GM19238 (cell line): ENCODE results near the gene RAB6B.

Source experiments
- DNase-seq: peaks from one replicate; pipeline ENCODE4 v3.0.0; 2011; ENCODE audit warnings: low spot score; ENCODE audit not compliant: insufficient read length

The RAB6B gene

DNA sequence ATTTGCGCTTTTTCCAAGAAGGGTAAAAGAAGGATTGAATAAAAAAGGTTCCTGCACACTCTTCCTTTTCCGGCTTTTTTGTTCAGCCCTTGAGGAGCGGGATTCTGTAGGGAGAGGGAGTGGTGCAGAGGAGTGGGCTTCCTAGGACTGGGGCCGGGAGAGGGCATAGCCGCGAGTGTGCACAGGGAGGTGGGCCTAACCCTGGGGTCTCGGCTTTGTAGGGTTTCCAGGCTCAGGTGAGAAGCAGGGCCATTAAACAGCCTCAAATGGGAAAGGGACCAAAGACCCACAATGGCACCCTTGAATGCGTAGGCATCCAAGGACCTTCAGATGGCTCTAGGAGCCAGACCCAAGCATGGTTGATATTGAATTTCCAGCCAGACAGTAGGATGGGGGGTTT, 35.4 kb upstream of the RAB6B start:
- no peak for DNase-seq

DNA sequence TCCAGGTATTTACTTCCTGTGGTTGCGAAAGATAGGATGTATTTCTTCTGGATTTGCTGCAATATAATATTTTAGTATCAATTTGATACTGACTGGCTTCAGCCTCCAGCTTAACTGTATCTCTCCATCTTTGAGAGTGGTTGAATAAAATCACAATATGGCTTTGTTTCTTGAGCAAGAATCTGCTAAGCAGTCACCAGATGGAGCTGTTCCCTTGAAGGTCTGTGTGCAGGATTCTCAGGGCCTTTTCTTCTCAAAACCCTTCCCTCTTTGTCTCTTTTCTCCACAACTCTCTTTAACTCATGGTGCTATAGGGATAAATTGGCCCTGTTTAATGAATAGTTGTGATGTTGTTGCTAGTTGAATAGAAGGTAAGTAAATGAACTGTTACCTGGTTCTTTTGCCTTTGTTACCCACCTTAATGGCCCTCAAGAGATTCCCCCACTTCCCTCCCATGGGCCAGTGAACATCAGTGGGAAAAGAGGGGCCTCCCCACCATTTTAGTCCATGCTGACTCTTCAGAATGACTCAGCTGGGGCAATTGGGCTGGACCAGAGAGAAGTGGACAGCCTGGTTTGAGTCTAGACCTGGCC, 34.8 kb upstream of the RAB6B start:
- no peak for DNase-seq

DNA sequence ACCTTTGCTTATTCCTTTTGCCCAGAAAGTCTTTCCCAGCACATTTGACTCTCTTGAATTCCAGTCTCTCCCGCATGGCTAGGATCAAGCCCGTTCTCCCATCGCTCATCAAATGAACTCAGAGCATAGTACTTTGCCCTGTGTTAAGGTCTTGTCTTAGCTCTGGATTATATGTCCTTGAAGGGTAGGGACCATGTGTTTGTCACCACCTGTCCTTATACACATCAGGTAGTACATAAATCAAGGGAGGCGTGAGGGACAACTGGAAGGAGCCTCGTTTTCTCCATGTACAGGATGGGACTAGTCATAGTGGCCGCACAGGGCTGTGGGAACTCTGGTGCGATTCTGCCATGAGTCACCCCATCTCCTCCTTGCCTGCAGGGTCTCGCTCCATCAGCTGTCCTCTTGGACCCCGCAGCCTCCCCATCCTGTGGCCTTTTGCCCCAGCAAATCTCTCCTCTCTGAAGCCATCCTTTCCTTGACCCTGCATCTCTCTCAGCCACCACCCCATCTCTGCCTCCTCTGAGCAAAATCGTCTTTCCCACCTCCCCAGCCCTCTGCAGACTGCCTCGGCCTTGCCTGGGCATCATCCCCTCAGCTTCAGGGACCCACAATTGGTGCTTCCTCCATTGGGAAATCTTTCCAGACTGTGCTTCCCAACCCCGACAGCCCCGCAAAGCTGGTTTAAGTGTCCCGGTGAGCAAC, 33.4 kb upstream of the RAB6B start:
- DNase-seq, result no peak

DNA sequence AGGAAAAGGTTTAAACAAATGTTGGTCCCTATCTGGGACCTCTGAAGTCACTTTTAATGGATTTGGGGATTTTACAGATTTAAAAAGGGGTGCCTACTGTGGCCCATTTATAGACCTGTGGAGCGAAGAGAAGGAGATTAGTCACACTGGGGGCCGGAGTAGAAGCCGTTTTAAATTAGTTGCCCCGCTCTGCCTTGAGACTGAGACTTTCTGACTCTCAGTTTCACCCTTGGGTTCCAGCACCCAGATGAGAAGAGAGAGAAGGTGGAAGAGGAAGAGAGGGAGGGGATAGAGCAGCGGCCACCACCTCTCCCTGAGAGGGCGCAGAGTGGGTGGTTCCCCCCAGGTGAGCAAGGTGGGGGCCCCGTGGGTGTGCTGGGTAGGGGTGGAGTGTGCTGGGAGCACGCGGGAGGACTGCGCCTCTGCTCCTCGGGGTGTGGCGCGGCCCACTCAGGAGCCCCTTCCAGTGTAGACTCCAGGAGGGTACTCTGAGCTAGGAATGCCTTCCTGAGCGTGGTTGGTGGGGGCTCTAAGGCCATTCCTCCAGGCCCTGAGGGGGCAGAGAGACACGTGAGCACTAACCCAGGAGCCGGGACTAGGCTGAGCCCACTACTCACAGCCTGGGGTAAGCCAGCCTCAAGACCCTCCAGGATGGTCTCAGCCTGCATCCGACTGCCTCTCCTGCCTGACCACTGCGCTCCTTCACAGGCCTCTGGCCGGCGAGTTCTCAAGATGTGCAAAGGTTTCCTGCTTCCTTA, 32.6 kb upstream of the RAB6B start:
- DNase-seq, result no peak

DNA sequence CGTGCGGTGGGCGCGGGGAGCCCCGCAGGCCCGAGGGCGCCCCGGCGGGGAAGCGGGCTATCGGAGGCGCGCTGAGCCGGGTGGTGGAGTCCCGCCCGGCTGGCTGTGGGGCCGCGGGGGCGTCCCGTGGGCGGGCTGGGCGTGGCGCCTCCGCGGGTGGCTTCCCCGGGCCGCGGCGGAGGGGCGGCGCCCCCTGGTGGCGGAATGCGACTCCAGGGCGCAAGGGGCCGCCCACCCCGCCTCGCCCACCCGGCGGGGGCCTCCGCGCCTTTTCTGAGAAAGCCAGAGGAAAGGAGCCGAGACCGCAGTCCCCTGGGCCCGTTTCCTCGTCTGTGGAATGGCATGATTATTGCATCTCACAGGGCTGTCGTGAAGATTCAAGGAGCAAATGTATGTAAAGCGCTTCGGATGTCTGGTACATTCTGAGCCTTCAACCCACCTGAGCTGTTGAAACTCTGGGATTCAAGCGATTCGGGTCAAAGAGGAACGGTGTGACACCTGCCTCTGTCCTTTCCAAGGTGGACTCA, 31.9 kb upstream of the RAB6B start:
- peak; percentile 79 for DNase-seq

DNA sequence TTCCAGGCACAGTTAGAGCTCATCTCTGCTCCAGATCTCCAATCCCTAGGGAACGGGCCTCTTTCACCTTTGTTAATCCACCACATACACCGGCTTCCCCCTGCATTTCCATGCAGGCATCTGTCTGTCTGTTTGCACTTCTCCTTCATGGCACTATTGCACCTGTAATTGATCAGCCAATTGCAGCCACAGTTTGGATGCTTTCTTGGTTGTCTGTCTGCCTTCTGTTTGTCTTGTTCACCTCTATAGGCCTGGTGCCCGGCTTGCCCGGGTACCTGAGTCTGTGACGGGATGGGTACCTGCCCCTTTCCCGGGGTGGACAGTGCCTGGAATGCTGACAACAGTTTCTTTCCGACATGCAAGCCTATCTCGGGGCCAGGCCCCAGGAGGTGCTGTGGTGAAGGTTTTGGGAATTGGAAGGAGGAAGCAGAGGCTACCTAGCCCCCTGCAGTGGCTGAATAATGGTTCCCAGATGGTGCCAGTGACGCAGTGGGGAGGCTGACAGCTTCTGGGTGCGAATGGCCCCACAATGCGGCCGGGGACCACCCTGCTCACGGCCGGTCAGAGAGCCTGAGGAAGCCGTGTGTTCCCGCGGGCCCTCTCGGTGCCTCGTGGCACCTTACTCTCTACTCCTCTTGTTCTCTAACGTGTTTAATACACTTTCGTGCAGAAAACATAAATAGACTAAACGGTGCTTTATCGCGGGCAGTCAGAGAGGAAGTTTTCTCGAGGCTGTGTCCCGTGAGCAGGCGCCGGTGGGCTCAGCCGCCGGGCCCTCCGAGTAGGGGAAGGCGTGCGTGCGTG, 31.3 kb upstream of the RAB6B start:
- no peak for DNase-seq

DNA sequence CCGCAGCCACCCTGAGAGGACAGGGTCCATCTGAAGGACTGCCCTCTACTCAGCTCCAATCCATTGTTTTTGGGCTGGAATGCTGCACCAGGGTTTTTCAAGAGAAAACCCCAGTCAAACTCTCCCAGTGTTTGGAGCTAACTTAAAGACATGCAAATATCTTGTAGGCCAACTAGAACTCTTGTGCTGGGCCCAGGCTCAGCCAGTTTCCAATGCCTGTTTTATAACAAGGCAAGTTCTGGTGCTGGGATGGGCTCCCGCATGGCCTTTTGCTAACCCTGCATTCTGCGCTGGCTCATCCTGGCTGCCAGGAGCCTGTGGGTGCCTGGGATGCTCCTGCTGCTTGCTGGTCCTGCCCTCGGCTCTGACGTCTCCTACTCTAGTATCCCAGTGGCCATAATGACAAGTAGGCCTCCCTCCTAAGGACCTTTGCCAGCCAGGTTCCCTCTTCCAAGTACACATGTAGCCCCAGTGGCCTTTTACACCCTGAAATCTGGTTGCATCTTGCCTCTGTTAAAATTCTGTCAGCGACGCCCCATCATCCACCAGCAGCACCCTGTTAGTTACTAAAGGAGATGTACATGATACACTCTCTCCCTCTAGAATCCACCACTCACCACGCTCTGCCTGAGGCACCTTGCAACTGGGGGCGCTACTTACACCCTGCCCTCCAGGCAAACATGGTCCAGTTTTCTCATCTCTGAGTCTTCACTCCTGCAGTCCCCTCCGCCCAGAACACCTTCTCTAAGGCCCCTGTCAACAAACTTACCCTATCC, 30.5 kb upstream of the RAB6B start:
- no peak for DNase-seq

DNA sequence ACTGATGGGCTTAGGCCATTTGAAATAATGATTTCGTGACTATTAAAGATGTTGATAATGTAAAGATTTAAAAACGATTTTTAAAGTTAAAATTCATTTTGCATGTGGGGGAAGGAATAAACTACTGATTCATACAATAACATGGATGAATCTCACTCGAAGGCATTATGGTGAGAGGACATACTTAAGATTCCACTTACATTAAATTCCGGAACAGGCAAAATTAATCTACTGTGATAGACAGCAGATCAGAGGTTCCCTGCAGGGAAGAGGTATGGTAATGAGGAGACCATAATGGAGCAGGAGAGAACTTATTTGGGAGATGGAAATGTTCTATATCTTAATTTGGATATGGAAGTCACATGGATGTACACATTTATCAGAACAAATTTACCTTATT, 28.4 kb upstream of the RAB6B start:
- DNase-seq, result no peak

DNA sequence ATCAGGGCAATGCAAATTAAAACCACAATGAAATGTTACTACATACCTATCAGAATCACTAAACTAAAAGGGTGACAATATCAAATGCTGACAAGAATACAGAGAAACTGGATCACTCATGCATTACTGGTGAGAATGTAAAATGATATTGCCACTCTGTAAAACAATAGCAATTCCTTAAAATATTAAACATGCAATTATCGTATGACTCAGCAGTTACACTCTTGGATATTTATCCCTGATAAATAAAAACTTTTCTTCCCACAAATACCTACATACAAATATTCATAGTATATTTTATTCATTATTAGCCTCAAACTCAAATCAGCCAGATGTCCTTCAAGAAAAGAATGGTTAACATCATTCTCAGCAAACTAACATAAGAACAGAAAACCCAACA, 25.9 kb upstream of the RAB6B start:
- no peak for DNase-seq

DNA sequence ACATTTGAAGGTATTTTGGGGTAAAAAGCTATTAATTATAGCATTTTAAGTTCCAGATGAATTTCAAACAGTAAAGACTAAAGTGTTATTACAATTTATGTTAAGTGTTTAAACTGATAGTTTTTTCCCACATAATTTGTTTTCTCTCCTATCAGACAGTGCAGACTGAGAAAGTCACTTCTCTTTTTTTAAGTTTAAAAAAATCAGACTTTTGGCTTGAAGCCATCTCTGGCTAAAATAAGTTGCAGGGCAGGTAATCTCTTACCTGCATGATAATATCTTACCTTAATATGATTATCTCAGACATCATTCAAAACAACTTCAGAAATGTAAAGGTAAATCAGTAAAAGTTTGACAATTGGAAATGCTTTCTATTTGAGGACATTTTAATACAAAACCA, 21.5 kb upstream of the RAB6B start:
- DNase-seq, result no peak

DNA sequence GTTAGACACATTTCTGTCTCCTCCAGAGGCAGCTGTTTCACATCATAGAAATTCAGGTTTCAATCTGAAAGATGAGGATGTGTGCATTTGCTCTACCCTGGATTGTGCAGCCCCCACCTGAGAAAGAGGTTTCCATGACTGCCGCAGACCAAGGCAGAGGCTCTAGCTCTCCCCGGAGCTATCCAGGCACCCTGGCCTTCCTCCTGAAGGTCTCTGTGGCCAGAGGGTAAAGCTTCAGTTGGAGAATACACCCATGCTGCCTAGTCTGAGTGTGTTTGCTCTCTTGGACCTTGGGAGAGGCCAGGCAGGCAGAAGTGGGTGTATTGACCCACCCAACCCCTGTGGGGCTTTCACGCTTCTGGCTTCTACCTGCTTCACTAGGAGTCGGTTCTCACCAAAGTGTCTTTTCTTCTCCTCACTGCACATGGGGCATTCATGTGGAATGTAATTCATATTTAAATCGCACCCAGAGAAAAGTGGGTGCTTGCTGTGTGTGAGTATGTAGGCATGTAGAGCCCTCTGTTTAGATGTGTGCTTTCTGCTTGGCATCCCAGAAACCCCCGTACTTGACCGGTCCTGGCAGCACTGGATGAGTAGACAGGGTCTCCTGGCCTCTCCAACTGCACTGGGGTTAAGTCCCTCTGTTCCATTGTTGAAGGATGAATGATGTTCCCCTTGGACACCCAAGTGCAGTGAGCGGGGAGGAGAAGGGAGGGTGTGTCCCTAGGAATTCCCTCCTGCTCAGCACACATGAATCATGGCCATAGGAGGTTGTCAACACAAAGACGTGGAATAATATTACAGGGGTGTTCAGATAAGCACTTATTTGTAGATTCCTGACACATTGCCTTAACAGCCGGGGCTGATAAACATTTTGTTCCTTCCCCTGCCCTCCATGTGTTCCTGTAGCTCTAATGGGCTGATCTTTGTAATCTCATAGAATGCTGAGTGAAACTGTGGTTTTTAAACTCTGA, 20.3 kb upstream of the RAB6B start:
- no peak for DNase-seq

DNA sequence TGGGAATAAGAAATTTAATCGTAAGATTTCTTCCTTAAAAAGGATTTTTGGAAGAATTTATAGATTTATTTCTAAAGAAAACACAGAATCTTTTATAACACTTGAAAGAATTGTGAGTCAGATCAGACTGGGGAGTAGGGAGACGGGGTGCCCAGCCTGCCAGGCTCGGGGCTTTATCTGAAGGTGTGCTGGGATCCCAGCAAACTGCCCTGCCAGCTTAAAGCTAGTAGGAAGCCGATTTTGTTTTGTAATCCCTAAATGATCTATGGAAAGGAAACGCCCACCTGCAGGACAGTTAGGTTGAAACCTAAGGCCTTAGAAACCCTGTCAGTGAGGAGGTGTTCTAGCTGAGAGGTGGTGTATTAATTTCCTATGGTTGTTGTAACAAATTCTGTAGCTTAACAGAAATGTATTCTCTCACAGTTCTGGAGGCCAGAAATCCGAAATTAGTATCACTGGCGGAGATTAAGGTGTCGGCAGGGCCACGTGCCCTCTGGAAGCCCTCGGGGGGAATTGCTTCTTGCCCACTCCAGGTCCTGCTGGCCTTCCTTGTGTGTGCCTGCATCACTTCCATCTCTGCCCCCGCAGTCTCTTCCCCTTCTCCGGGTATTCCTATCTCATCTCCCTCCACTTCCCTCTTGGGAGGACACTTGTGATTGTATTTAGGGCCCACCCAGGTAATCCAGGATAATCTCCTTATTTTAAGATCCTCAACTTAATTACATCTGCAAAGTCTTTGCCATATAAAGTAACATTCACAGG, 19.3 kb upstream of the RAB6B start:
- no peak for DNase-seq

DNA sequence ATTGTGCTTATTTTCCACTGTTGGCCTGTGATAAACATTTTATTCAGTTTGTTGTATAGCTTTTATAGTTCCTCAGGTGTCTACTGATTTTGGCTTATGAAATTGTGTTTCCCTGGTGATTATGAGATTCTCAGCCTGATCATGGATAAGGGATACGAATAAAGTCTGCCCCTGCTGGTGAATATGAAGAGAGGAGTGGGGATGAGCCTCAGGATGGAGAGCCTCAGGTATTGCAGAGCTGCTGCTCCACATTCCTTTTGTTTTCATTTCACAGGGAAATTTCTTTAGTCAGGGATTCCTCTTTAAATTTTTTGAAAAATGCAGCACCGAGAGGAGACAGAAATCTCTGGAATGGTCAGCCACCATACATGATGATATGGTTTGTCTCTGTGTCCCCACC, 14.7 kb upstream of the RAB6B start:
- DNase-seq, result no peak

DNA sequence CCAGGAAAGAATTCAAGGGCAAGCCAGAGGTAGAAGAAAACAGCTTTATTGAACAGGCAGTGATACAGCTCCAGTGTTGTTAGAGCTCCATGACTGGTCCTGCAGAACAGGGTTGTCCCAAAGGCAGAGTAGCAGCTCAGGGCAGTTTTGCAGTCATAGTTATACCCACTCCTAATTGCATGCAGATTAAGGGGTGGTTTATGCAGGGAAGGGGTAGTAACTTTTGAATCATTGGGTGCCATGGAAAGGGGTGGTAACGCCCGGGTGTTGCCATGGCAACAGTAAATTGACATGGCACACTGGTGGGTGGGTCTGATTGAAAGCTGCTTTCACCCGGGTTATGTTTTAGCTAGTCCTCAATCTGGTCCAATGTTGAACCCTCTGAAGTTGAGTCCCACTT, 9.7 kb upstream of the RAB6B start:
- DNase-seq, result no peak

DNA sequence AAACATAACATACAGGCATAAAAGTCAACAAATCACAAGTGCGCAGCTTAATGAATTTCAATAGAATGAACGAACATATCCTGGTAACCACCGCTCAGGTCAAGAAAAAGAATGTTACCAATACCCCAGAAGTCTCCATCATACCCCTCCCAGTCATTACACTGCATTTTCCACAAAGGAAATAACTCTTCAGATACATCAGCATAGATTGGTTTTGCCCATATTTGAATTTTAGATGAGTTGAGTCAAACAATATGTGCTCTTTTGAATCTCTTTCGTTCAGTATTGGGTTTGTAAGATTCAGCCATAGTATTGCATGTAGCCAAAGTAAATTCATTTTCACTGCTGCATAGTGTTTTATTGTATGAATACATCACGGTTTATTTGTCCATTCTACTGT, 6.2 kb upstream of the RAB6B start:
- DNase-seq, result no peak

DNA sequence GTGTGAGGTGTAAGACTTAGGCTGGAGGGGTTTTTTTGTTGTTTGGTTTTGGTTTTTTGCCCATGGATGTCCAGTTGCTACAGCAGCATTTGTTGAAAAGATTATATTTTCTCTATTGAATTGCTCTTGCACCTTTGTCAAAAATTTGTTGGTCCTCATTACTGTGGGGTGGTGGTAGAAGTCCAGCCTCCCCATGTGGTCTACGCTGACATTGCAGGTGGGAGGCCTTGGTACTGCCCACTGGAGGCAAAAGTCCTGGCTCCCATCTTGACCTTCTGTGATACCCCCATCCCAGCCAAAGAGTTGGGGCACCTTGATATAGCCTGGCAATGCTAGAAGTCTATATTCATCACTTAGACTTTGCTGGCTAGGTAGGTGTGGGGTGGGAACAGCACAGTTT, 5.4 kb upstream of the RAB6B start:
- DNase-seq, result no peak

DNA sequence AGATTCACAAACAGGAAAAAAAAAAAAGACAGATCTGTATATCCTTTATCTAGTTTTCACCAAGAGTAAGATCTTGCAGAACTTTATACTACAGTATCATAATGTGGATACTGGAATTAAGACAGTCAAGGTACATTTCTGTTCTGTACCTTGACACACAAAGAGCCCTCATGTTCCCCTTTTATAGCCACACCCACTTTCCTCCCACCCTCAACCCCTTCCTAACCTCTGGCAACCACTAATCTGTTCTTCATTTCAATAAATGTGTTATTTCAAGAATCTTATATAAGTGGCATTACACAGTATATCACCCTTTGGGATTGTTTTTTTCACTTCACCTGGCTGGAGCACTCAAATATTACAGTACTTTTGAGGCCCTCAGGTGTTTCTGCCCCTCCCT, 3.6 kb upstream of the RAB6B start:
- DNase-seq, result no peak

DNA sequence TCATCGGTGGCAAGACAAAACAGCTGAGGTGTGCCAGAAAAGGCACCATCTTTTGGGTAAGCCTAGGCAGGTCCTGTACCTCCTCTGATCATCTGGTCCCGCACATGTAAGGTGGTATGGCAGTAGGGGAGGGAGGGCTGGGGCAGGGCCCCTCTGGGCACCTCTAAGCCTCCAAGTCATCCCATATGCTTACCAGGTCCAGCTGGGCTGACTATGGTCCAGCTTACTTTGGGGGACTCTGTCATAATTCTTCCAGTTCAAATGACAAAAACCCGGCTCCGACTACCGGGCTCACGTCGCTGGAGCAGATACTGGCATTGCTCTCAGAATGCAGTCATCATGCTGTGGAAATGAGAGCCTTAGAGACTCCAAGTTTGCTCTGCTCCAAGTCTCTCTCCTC, 1.9 kb upstream of the RAB6B start:
- DNase-seq, result no peak
